B cell (primary cell): ENCODE measurements around the gene RUVBL1. TPM values are rescaled to one million over a fixed set of nuclear protein-coding genes. Genes with fewer than 3 reads are reported as not detected.

Source experiments
- ATAC-seq: fragments of 200-7000 bp; cut with Tn5 transposase; one replicate; pipeline ENCODE4 v1.10.0; 2021; ENCODE audit warnings: low read depth, mild to moderate bottlenecking, moderate number of reproducible peaks, moderate library complexity
- CTCF ChIA-PET: fragments of 350-600 bp; sonication (Branson Sonifier 250); formaldehyde crosslinking; loops from one replicate; lab custom pipeline; 2021; ENCODE audit warnings: antibody characterized with exemption, inconsistent platforms; lab: Charles Lee
- POLR2A ChIA-PET: fragments of 350-600 bp; sonication (Branson Sonifier 250); formaldehyde crosslinking; loops from one replicate; lab custom pipeline; 2021; ENCODE audit warnings: antibody characterized with exemption; lab: Charles Lee
- DNase-seq: peaks from one replicate; pipeline ENCODE4 v3.0.0; 2013
- H2AFZ ChIP-seq: 2 replicates; pipeline ENCODE4 v1.6.1; 2012; ENCODE audit warnings: mild to moderate bottlenecking, low read depth, low read length; ENCODE audit not compliant: insufficient read depth, poor library complexity, severe bottlenecking
- H3K27ac ChIP-seq, 2 donors: 1 replicate in 1 of 2; 2 replicates in 1 of 2; pipeline ENCODE4 v1.5.1; 2012 to 2013; ENCODE audit warnings: low read length in 2 of 2, mild to moderate bottlenecking in 2 of 2, moderate library complexity in 1 of 2
- H3K27me3 ChIP-seq, 4 experiments: fragments of 200-600 bp in 1 of 4; sonication (generic) in 1 of 4; replicated peaks in 1 of 4; 1 replicate in 2 of 4; 2 replicates in 2 of 4; pipeline versions ENCODE4 v1.6.1 to v1.7.0; 2013 to 2016; ENCODE audit warnings: low read length in 3 of 4, mild to moderate bottlenecking in 2 of 4, mixed read lengths in 1 of 4, moderate library complexity in 1 of 4; ENCODE audit not compliant: insufficient read depth in 4 of 4, control insufficient read depth in 3 of 4; ENCODE audit errors: control extremely low read depth in 1 of 4
- H3K36me3 ChIP-seq, 2 experiments: replicated peaks in 1 of 2; 1 replicate in 1 of 2; 2 replicates in 1 of 2; pipeline versions ENCODE4 v1.6.1 to v1.7.1; 2013; ENCODE audit warnings: low read length in 1 of 2; ENCODE audit not compliant: insufficient read depth in 2 of 2, control insufficient read depth in 1 of 2; ENCODE audit errors: control extremely low read depth in 1 of 2, extremely low read depth in 1 of 2
- H3K4me1 ChIP-seq, 2 donors: fragments of 200-600 bp in 1 of 2; sonication (generic) in 1 of 2; 1 replicate in 1 of 2; 2 replicates in 1 of 2; pipeline versions ENCODE4 v1.5.1 to v1.6.1; 2013 to 2017; ENCODE audit warnings: low read length in 2 of 2; ENCODE audit not compliant: control insufficient read depth in 2 of 2, insufficient read depth in 2 of 2
- H3K4me2 ChIP-seq: replicated peaks from 2 replicates; pipeline ENCODE3; 2012; ENCODE audit warnings: mild to moderate bottlenecking, low read depth, low read length; ENCODE audit not compliant: poor library complexity, severe bottlenecking
- H3K4me3 ChIP-seq, 5 experiments: fragments of 200-600 bp in 1 of 5; sonication (generic) in 1 of 5; 1 replicate in 3 of 5; 2 replicates in 2 of 5; pipeline versions ENCODE4 v1.5.1 to v1.7.0; 2011 to 2016; ENCODE audit warnings: low read length in 4 of 5, mild to moderate bottlenecking in 4 of 5, low read depth in 2 of 5, control low read depth in 1 of 5, moderate library complexity in 1 of 5; ENCODE audit not compliant: insufficient read depth in 1 of 5; ENCODE audit errors: control extremely low read depth in 1 of 5, extremely low read depth in 1 of 5
- H3K79me2 ChIP-seq: fragments of 200-600 bp; sonication (generic); one replicate; pipeline ENCODE4 v1.6.0; 2016; ENCODE audit warnings: low read length; ENCODE audit not compliant: control insufficient read depth, insufficient read depth
- H3K9ac ChIP-seq: fragments of 200-600 bp; sonication (generic); 2 replicates; pipeline ENCODE4 v1.6.1; 2017; ENCODE audit warnings: mild to moderate bottlenecking, low read length, moderate library complexity
- H3K9me3 ChIP-seq, 3 donors: one replicate each; pipeline versions ENCODE4 v1.6.1 to v1.7.1; 2013; ENCODE audit warnings: low read length in 2 of 3; ENCODE audit not compliant: control insufficient read depth in 2 of 3, insufficient read depth in 1 of 3; ENCODE audit errors: control extremely low read depth in 1 of 3
- H4K20me1 ChIP-seq: 2 replicates; pipeline ENCODE4 v1.6.0; 2012; ENCODE audit warnings: mild to moderate bottlenecking, low read length; ENCODE audit not compliant: insufficient read depth, control insufficient read depth, poor library complexity, severe bottlenecking
- H3K27ac Mint-ChIP-seq: one replicate; pipeline ENCODE4 v1.8.0; 2021; ENCODE audit warnings: mixed read lengths
- H3K27me3 Mint-ChIP-seq: one replicate; pipeline ENCODE4 v1.8.0; 2021; ENCODE audit warnings: mixed read lengths
- H3K4me1 Mint-ChIP-seq: one replicate; pipeline ENCODE4 v1.8.0; 2021; ENCODE audit warnings: mixed read lengths
- H3K4me3 Mint-ChIP-seq: one replicate; pipeline ENCODE4 v1.8.0; 2021; ENCODE audit warnings: mixed read lengths
- H3K9me3 Mint-ChIP-seq: one replicate; pipeline ENCODE4 v1.8.0; 2022; ENCODE audit warnings: mixed read lengths; ENCODE audit not compliant: insufficient read depth
- EZH2 ChIP-seq: IDR thresholded peaks from 2 replicates; pipeline ENCODE4 v1.6.1; 2012; ENCODE audit warnings: borderline replicate concordance, low read depth, mild to moderate bottlenecking, moderate library complexity, low read length; ENCODE audit not compliant: insufficient read depth, poor library complexity, severe bottlenecking
- WGBS: methylation state at CpG from one replicate; pipeline ENCODE4 v1.1.5; 2013; ENCODE audit warnings: missing lambda C conversion rate; ENCODE audit not compliant: insufficient coverage; 5-methylcytosine and 5-hydroxymethylcytosine counted together
- intact Hi-C: fragments of 100-400 bp; cut with micrococcal nuclease; formaldehyde crosslinking; loops from one replicate; pipeline ENCODE4 v1.10.0; 2022
- polyA plus RNA-seq: library from polyadenylated mRNA; depleted of rRNA; stranded (reverse); fragments of >200 nt; gene quantifications from 2 replicates; pipeline ENCODE4 v1.2.3, GENCODE V29; 2012
- total RNA-seq, 2 donors: library from RNA; stranded (reverse); fragments of 120-200 nt in 1 of 2; gene quantifications; 1 replicate in 1 of 2; 2 replicates in 1 of 2; pipeline versions ENCODE4 v1.2.3 to v1.2.4, GENCODE V29; 2013 to 2022
- TF ChIP-seq, protein P1 (sequence below): fragments of 200-600 bp; IDR thresholded peaks from one replicate; pipeline ENCODE4 v1.8.0; 2022; ENCODE audit warnings: antibody characterized with exemption, mild to moderate bottlenecking

Gene RUVBL1
- total and polyA plus RNA-seq, 2 donors (not counting 1 experiment from before 2014, with no cell fraction given) = 20.4 to 20.5 TPM

DNA sequence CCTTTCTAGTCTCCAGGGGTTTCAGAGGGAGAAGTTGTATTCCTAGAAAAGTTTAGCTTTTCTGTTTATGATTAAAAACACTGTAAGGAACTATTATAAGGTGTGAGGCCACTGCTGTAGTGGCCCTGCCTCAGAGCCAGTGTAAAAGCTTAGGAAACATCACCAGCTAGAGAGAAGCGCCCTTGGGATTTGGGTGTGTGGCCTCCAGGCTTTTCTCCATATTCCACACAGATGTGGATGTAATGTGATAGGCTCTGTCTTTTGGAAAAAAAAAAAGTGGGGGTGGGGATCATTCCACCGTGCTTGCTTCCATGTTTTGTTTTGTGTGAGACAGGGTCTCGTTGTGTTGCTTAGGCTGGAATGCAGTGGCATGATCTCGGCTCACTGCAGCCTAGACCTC lies 57.5 kb downstream of the RUVBL1 start:
- Histone ChIP-seq H3K9me3 (no peaks in the 10 kb centered on the region), H3K9ac (no peak overlapping the region), H3K4me1 (no peaks in the 10 kb centered on the region), H3K36me3 (peaks cover 4 to 94% of the 10 kb centered on the region in 2 experiments), H3K27ac (no peak overlapping the region), H2AFZ (no peak overlapping the region), H3K79me2 (no peaks in the 10 kb centered on the region), H4K20me1 (peaks cover 19% of the 10 kb centered on the region), H3K4me2 (no peak overlapping the region), H3K4me3 (no peak overlapping the region), H3K27me3 (no peaks in the 10 kb centered on the region)
- Mint-ChIP-seq H3K27me3 (no peaks in the 10 kb centered on the region), H3K27ac (no peak overlapping the region), H3K4me1 (no peaks in the 10 kb centered on the region), H3K4me3 (no peak overlapping the region), H3K9me3 (no peaks in the 10 kb centered on the region)
- TF ChIP-seq, protein P1, sequence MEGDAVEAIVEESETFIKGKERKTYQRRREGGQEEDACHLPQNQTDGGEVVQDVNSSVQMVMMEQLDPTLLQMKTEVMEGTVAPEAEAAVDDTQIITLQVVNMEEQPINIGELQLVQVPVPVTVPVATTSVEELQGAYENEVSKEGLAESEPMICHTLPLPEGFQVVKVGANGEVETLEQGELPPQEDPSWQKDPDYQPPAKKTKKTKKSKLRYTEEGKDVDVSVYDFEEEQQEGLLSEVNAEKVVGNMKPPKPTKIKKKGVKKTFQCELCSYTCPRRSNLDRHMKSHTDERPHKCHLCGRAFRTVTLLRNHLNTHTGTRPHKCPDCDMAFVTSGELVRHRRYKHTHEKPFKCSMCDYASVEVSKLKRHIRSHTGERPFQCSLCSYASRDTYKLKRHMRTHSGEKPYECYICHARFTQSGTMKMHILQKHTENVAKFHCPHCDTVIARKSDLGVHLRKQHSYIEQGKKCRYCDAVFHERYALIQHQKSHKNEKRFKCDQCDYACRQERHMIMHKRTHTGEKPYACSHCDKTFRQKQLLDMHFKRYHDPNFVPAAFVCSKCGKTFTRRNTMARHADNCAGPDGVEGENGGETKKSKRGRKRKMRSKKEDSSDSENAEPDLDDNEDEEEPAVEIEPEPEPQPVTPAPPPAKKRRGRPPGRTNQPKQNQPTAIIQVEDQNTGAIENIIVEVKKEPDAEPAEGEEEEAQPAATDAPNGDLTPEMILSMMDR = no peak
- no peak for TF ChIP-seq EZH2
- 95% methylated on average over 4 of the region's 4 CpGs for WGBS
- ChIA-PET CTCF (interaction anchor here (0.9 to 1.7 kb wide), 2 partner anchors 13 to 67 kb away, joined by 3 to 8 read pairs; no protein-coding TSS in a partner anchor), POLR2A (no interaction called here)
- intact Hi-C loops = no loop called here
- DNase-seq (no peak), ATAC-seq (no peak)

DNA sequence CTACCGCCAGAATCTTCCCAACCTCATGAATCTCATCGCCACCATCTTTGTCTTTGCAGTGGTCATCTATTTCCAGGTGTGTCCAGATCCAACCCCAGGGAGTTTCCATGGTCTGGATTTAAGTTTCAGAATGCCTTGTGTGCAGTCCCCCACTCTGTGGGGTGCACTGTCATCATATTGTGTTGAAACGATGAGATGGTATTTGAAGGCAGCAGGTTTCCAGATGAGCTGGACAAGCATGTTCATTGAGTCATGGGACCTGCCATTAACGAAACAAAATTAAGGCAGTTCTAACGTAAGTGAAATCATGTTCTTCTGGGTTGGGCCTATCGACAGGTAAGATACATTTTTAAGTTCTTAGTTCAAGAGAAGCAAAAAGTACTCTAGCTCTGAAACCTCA lies 58.6 kb downstream of the RUVBL1 start:
- Histone ChIP-seq H3K27me3 (no peaks in the 10 kb centered on the region), H4K20me1 (peaks cover 21% of the 10 kb centered on the region), H3K79me2 (no peaks in the 10 kb centered on the region), H3K9me3 (no peaks in the 10 kb centered on the region), H3K4me1 (no peaks in the 10 kb centered on the region), H3K27ac (no peak overlapping the region), H3K4me2 (no peak overlapping the region), H3K36me3 (peaks cover 4 to 93% of the 10 kb centered on the region in 2 experiments), H2AFZ (no peak overlapping the region), H3K9ac (no peak overlapping the region), H3K4me3 (no peak overlapping the region)
- no peaks in the 10 kb centered on the region for H3K27me3 Mint-ChIP-seq
- WGBS = 100% methylated on average over 3 of the region's 6 CpGs
- ChIA-PET CTCF (interaction anchor here (0.7 to 0.9 kb wide), 3 partner anchors 9 to 301 kb away, joined by 3 to 4 read pairs (median 3); no protein-coding TSS in a partner anchor), POLR2A (no interaction called here)
- H3K9me3 Mint-ChIP-seq = no peaks in the 10 kb centered on the region
- intact Hi-C loops = no loop called here
- H3K27ac Mint-ChIP-seq = no peak overlapping the region
- ATAC-seq (no peak), DNase-seq (no peak)
- no peaks in the 10 kb centered on the region for H3K4me1 Mint-ChIP-seq
- no peak overlapping the region for H3K4me3 Mint-ChIP-seq
- TF ChIP-seq, protein P1 = no peak
- TF ChIP-seq EZH2 = no peak
